Neural progenitor cell (in vitro differentiated cells): Measurements from ENCODE around the gene CCL13. TPM values are rescaled to one million over a fixed set of nuclear protein-coding genes. Genes with fewer than 3 reads are reported as not detected.

Experiments
- DNase-seq: peaks from one replicate; pipeline ENCODE4 v3.0.0-alpha.2; 2016; ENCODE audit warnings: low spot score
- H2AFZ ChIP-seq: fragments of 200-600 bp; sonication (generic); replicated peaks from 2 replicates; pipeline ENCODE4 v1.6.1; 2016; ENCODE audit warnings: antibody characterized with exemption
- H3F3A ChIP-seq: fragments of 200-600 bp; sonication (generic); 2 replicates; pipeline ENCODE4 v1.6.1; 2016; ENCODE audit warnings: antibody characterized with exemption, low read depth
- H3K27ac ChIP-seq: fragments of 200-600 bp; sonication (generic); 2 replicates; pipeline ENCODE4 v1.5.1; 2016; ENCODE audit warnings: mild to moderate bottlenecking
- H3K27me3 ChIP-seq: fragments of 200-600 bp; sonication (generic); 2 replicates; pipeline ENCODE4 v1.6.1; 2016; ENCODE audit warnings: mild to moderate bottlenecking, moderate library complexity
- H3K36me3 ChIP-seq: fragments of 200-600 bp; sonication (generic); 2 replicates; pipeline ENCODE4 v1.5.1; 2016
- H3K4me1 ChIP-seq: fragments of 200-600 bp; sonication (generic); 2 replicates; pipeline ENCODE4 v1.6.1; 2016; ENCODE audit warnings: mixed run types
- H3K4me2 ChIP-seq: fragments of 200-600 bp; sonication (generic); 2 replicates; pipeline ENCODE4 v1.6.1; 2016
- H3K4me3 ChIP-seq: fragments of 200-600 bp; sonication (generic); 2 replicates; pipeline ENCODE4 v1.5.1; 2016
- H3K79me2 ChIP-seq: fragments of 200-600 bp; sonication (generic); 2 replicates; pipeline ENCODE4 v1.6.1; 2016; ENCODE audit warnings: low read depth
- H3K9ac ChIP-seq: fragments of 200-600 bp; sonication (generic); 2 replicates; pipeline ENCODE4 v1.6.1; 2016
- H3K9me3 ChIP-seq: fragments of 200-600 bp; sonication (generic); 2 replicates; pipeline ENCODE4 v1.5.1; 2016; ENCODE audit warnings: low read depth
- H4K20me1 ChIP-seq: fragments of 200-600 bp; sonication (generic); 2 replicates; pipeline ENCODE4 v1.6.1; 2016; ENCODE audit warnings: low read depth
- H3K27ac Mint-ChIP-seq: 3 replicates; pipeline ENCODE4 v1.8.0; 2021; ENCODE audit warnings: mixed read lengths
- H3K27me3 Mint-ChIP-seq: 2 replicates; pipeline ENCODE4 v1.8.0; 2022; ENCODE audit warnings: low read depth, mild to moderate bottlenecking, inconsistent platforms, moderate library complexity, mixed read lengths; ENCODE audit not compliant: insufficient read depth
- H3K36me3 Mint-ChIP-seq: 3 replicates; pipeline ENCODE4 v1.8.0; 2021; ENCODE audit warnings: mixed read lengths
- H3K4me1 Mint-ChIP-seq: 3 replicates; pipeline ENCODE4 v1.8.0; 2021; ENCODE audit warnings: mixed read lengths
- H3K4me3 Mint-ChIP-seq: 3 replicates; pipeline ENCODE4 v1.8.0; 2021; ENCODE audit warnings: mild to moderate bottlenecking, moderate library complexity, mixed read lengths
- H3K9me3 Mint-ChIP-seq: 3 replicates; pipeline ENCODE4 v1.8.0; 2020; ENCODE audit warnings: mixed read lengths
- CTCF ChIP-seq: fragments of 200-600 bp; sonication (generic); IDR thresholded peaks from 2 replicates; pipeline ENCODE4 v1.5.1; 2017; ENCODE audit warnings: antibody characterized with exemption, mild to moderate bottlenecking
- EZH2 ChIP-seq: fragments of 200-600 bp; sonication (generic); IDR thresholded peaks from 2 replicates; pipeline ENCODE4 v1.6.1; 2017; ENCODE audit warnings: antibody characterized with exemption, mild to moderate bottlenecking, moderate library complexity
- EZH2phosphoT487 ChIP-seq: fragments of 200-600 bp; sonication (generic); IDR thresholded peaks from 2 replicates; pipeline ENCODE4 v1.6.1; 2017; ENCODE audit warnings: antibody characterized with exemption
- total RNA-seq: library from RNA; depleted of rRNA; stranded (reverse); fragments of >200 nt; gene quantifications from 2 replicates; pipeline ENCODE4 v1.2.3, GENCODE V29; 2015; ENCODE audit warnings: low replicate concordance

The CCL13 gene
- total RNA-seq, 1 donor from 2014 or later, result not detected

DNA sequence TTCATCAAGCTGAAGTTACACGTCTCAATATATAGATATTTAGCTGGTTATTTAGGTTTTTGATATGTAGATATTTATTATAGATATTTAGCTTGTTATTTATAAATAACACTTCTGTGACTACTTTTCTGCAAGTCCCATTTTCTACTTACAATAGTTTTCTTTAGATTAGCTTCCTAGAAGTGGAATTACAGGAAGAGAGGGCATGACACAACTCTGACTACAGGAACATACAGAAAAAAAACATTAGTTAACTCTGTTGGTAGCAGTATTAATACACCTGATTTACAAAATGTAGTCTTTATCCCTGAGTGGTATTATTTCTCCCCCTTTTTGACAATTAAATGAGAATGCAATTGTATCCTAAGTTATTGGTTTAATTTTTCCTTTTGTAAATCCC is 28.0 kb downstream of the CCL13 start:
- no peak overlapping the region for H3K4me3 Mint-ChIP-seq
- no peaks in the 10 kb centered on the region for H3K36me3 Mint-ChIP-seq
- Histone ChIP-seq H3K4me3 (no peak overlapping the region), H3K79me2 (no peaks in the 10 kb centered on the region), H3K4me1 (no peaks in the 10 kb centered on the region), H3K4me2 (no peak overlapping the region), H2AFZ (no peak overlapping the region), H4K20me1 (no peaks in the 10 kb centered on the region), H3K27me3 (no peaks in the 10 kb centered on the region), H3K9ac (no peak overlapping the region), H3F3A (no peaks in the 10 kb centered on the region), H3K9me3 (no peaks in the 10 kb centered on the region), H3K36me3 (no peaks in the 10 kb centered on the region), H3K27ac (no peak overlapping the region)
- TF ChIP-seq CTCF, result no peak
- TF ChIP-seq EZH2phosphoT487, result no peak
- TF ChIP-seq EZH2, result no peak
- no peak for DNase-seq
- no peak overlapping the region for H3K27ac Mint-ChIP-seq
- H3K9me3 Mint-ChIP-seq, result no peaks in the 10 kb centered on the region
- peaks cover 5% of the 10 kb centered on the region for H3K4me1 Mint-ChIP-seq
- peaks cover 2% of the 10 kb centered on the region for H3K27me3 Mint-ChIP-seq

GRCh38 chr17:34384822-34385605 is 28.7 kb downstream of the CCL13 start:
- Histone ChIP-seq H3K79me2 (no peaks in the 10 kb centered on the region), H4K20me1 (no peaks in the 10 kb centered on the region), H3K9me3 (no peaks in the 10 kb centered on the region), H3K36me3 (no peaks in the 10 kb centered on the region), H3K27ac (no peak overlapping the region), H3K4me1 (no peaks in the 10 kb centered on the region), H2AFZ (no peak overlapping the region), H3K9ac (no peak overlapping the region), H3K4me2 (no peak overlapping the region), H3F3A (no peaks in the 10 kb centered on the region), H3K4me3 (no peak overlapping the region), H3K27me3 (no peaks in the 10 kb centered on the region)
- H3K36me3 Mint-ChIP-seq, result no peaks in the 10 kb centered on the region
- TF ChIP-seq EZH2phosphoT487 (no peak), EZH2 (no peak), CTCF (no peak)
- no peak overlapping the region for H3K4me3 Mint-ChIP-seq
- H3K27me3 Mint-ChIP-seq, result peaks cover 2% of the 10 kb centered on the region
- H3K4me1 Mint-ChIP-seq, result peaks cover 5% of the 10 kb centered on the region
- no peaks in the 10 kb centered on the region for H3K9me3 Mint-ChIP-seq
- no peak for DNase-seq
- H3K27ac Mint-ChIP-seq, result no peak overlapping the region

- Mint-ChIP-seq H3K36me3 (no peaks in the 10 kb centered on the region), H3K27me3 (peaks cover 3% of the 10 kb centered on the region), H3K4me3 (no peak overlapping the region), H3K4me1 (peaks cover 5% of the 10 kb centered on the region), H3K27ac (no peak overlapping the region), H3K9me3 (no peaks in the 10 kb centered on the region)
- H3K9me3 ChIP-seq, result no peaks in the 10 kb centered on the region
- H2AFZ ChIP-seq, result no peak overlapping the region
- no peak overlapping the region for H3K4me3 ChIP-seq
- TF ChIP-seq EZH2phosphoT487 (no peak), EZH2 (no peak), CTCF (no peak)
- H3K4me1 ChIP-seq, result no peaks in the 10 kb centered on the region
- no peak overlapping the region for H3K27ac ChIP-seq
- no peak for DNase-seq
- no peaks in the 10 kb centered on the region for H3K27me3 ChIP-seq
- no peaks in the 10 kb centered on the region for H3K36me3 ChIP-seq
- no peak overlapping the region for H3K4me2 ChIP-seq
- no peak overlapping the region for H3K9ac ChIP-seq
- no peaks in the 10 kb centered on the region for H3K79me2 ChIP-seq
- no peaks in the 10 kb centered on the region for H3F3A ChIP-seq
- H4K20me1 ChIP-seq, result no peaks in the 10 kb centered on the region
Observed at GRCh38 chr17:34386343-34386696, 30.0 kb downstream of the CCL13 start.
